Mammary epithelial cell (primary cell): Measurements from ENCODE around the gene CAT.

Experiments
- EZH2 ChIP-seq: IDR thresholded peaks from 2 replicates; pipeline ENCODE4 v1.6.1; 2012; ENCODE audit warnings: low read length, inconsistent platforms, borderline replicate concordance
- TF ChIP-seq, protein P1 (sequence below), 2 donors: IDR thresholded peaks in 1 of 2; conservative IDR thresholded peaks in 1 of 2; 2 replicates each; pipeline ENCODE4 v1.5.1; 2011 to 2012; ENCODE audit warnings: inconsistent platforms in 2 of 2, low read length in 2 of 2, mild to moderate bottlenecking in 2 of 2, control low read depth in 1 of 2, low read depth in 1 of 2; ENCODE audit not compliant: insufficient read depth in 1 of 2; ENCODE audit errors: extremely low read depth in 1 of 2

DNA sequence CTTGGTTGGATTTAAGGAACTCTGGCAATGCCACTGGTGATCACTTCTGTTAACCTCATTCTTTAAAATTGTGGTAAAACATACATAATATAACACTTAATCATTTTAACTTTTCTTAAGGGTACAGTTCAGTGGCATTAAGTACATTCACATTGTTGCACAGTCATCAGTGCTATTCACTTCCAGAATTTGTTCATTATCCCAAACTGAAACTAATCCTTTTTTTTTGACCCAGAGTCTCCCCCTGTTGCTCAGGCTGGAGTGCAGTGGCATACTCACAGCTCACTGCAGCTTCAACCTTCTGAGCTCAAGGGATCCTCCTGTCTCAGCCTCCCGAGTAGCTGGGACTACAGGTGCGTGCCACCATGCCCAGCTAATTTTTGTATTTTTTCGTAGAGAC lies 64.2 kb downstream of the CAT start:
- TF ChIP-seq, protein P1, sequence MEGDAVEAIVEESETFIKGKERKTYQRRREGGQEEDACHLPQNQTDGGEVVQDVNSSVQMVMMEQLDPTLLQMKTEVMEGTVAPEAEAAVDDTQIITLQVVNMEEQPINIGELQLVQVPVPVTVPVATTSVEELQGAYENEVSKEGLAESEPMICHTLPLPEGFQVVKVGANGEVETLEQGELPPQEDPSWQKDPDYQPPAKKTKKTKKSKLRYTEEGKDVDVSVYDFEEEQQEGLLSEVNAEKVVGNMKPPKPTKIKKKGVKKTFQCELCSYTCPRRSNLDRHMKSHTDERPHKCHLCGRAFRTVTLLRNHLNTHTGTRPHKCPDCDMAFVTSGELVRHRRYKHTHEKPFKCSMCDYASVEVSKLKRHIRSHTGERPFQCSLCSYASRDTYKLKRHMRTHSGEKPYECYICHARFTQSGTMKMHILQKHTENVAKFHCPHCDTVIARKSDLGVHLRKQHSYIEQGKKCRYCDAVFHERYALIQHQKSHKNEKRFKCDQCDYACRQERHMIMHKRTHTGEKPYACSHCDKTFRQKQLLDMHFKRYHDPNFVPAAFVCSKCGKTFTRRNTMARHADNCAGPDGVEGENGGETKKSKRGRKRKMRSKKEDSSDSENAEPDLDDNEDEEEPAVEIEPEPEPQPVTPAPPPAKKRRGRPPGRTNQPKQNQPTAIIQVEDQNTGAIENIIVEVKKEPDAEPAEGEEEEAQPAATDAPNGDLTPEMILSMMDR (conservative IDR thresholded peaks at IDR 0.05 in 1 of 2, IDR thresholded peaks at IDR 0.05 in 1 of 2; ENCODE audit: extremely low read depth in 1 of 2, insufficient read depth in 1 of 2, low read depth in 1 of 2, low read length in 2 of 2), result no peak
- TF ChIP-seq EZH2, result no peak
